EH (cell line): ENCODE data around the gene KAT8.

Experiments used
- DNase-seq: peaks from one replicate; pipeline ENCODE4 v3.0.0-alpha.2; 2015; ENCODE audit warnings: low read depth

Gene KAT8

DNA sequence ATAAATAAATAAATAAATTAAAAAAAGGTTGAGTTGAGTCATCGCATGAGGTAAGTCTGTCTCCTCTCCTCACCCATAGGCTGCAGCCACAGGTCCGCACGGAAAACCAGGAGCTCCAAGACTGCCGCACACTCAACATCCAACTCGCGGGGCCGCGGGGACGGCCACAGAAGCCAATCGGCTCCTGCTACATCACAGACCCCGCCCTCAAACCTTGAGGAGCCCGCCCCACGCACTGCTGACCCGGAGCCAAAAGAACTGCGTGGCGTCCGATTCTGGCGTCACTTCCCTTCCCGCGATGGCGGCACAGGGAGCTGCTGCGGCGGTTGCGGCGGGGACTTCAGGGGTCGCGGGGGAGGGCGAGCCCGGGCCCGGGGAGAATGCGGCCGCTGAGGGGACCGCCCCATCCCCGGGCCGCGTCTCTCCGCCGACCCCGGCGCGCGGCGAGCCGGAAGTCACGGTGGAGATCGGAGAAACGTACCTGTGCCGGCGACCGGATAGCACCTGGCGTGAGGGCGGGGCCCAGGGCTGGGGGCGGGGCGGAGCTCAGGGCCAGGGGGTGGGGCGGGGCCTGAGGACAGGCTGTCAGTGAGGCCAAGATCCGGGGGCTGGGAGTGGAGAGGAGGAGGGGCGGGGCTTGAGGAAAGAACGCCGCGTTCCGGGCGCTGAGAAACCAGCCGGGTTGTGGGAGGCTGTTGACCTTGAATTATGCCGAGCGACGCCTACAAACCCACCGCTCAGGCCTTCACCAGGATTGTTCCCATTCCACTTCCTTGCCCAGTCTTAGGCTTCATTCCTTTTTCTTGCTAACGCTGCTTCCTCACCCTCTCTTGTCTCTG lies at the start of gene KAT8:
TSS of gene KAT8 (plus strand) at position 281 of the 839 bp plus-strand sequence. CDS start at position 299, 18 bp downstream.
- DNase-seq, result peak; percentile 98

DNA sequence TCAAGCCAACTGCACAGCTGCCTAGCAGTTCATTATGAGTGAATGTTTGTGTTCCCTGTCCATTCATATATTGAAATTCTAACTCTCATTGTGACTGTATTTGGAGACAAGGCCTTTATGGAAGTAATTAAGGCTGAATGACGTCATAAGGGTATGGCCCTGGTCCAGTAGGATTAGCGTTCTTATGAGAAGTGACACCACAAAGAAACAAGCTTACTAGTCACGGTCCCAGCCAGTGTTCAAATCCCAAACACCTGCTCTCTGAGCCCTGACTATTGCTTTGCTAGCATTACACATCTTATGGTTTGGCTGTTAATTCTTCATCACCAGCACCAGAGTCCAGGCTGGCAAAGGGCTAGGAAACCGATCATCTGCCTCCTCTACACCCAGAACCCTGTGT lies 45.6 kb upstream of the KAT8 start:
- DNase-seq, result peak; percentile 84

DNA sequence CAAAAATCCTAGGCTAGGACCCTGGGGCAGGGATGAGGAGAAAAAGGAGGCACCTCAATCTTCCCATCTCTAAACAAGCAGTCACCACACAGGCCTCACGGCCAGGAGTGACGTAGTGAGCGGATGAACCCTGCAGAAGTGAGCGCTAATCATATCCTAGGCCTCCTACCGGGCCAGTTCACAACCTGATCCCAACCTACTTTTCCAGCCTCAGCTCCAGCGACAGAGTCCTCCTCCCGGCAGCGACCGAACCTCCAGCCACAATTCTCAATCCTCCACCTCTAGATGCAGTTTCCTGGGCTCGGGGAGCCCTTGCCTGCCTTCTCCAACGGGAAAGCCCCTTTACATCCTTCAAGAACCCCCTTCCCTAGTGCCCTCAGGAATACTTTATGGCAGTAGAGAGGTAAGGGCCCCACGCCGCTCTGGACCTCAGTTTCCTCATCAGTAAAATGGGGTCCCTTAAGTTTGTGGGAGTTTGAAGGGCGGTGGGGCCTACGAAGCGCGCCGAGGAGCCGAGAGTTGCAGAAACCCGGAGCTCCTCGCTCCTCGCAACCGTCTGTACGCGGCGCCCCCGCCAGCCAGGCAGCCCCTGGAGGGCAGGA lies 44.8 kb upstream of the KAT8 start:
- DNase-seq, result peak; percentile 56

GRCh38 chr16:31073142-31073969 lies 44.1 kb upstream of the KAT8 start:
- DNase-seq, result peak; percentile 91

- DNase-seq, result peak; percentile 99
These were observed 43.3 kb upstream of the KAT8 start, which contains the start of the genes ZNF646 and ZNF668 for GRCh38 chr16:31073970-31074813. TSS of gene ZNF646 (plus strand) at chr16:31074422. CDS start at chr16:31076325, 1,903 bp downstream. TSS of gene ZNF668 (minus strand) at chr16:31074240. CDS start at chr16:31064459, 9,781 bp downstream.

DNA sequence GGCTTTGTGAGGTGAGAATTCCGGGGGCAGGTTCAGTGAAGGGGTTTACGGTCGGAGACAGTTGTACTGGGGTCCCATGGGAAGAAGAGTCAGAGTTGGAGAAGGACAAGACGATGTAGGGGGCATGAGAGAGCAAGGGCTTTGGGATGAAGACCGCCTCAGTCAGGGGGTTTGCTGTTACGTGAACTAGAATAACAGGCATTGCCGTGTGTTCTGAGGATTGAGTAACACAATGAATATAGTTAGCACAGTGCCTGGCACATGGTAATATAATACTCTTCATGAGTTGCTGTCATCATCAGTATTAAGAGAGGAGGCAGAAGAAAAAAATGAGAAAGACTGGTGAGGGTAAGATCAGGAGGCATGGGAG lies 42.7 kb upstream of the KAT8 start:
- DNase-seq, result no peak

GRCh38 chr16:31076319-31076718 lies 41.1 kb upstream of the KAT8 start:
- DNase-seq, result no peak

DNA sequence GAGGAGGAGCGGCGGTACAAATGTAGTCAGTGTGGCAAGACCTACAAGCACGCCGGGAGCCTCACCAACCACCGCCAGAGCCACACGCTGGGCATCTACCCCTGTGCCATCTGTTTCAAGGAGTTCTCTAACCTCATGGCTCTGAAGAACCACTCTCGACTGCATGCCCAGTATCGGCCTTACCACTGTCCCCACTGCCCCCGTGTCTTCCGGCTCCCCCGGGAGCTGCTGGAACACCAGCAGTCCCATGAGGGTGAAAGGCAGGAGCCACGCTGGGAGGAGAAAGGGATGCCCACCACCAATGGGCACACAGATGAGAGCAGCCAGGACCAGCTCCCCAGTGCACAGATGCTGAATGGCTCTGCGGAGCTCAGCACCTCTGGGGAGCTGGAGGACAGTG lies 40.4 kb upstream of the KAT8 start:
- DNase-seq, result no peak

- no peak for DNase-seq
These were observed 39.7 kb upstream of the KAT8 start for GRCh38 chr16:31077592-31078396.

DNA sequence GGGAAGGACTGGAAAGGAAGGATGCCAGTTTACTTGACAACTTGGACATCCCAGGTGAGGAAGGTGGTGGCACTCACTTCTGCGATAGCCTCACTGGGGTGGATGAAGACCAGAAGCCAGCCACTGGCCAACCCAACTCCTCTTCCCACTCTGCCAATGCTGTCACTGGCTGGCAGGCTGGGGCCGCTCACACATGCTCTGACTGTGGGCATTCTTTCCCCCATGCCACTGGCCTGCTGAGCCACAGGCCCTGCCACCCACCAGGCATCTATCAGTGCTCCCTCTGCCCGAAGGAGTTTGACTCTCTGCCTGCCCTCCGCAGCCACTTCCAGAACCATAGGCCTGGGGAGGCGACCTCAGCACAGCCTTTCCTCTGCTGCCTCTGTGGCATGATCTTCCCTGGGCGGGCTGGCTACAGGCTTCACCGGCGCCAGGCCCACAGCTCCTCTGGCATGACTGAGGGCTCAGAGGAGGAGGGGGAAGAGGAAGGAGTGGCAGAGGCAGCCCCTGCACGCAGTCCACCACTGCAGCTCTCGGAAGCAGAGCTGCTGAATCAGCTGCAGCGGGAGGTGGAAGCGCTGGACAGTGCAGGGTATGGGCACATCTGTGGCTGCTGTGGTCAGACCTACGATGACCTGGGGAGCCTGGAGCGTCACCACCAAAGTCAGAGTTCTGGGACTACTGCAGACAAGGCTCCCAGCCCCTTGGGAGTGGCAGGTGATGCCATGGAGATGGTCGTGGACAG lies 38.7 kb upstream of the KAT8 start:
- no peak for DNase-seq

DNA sequence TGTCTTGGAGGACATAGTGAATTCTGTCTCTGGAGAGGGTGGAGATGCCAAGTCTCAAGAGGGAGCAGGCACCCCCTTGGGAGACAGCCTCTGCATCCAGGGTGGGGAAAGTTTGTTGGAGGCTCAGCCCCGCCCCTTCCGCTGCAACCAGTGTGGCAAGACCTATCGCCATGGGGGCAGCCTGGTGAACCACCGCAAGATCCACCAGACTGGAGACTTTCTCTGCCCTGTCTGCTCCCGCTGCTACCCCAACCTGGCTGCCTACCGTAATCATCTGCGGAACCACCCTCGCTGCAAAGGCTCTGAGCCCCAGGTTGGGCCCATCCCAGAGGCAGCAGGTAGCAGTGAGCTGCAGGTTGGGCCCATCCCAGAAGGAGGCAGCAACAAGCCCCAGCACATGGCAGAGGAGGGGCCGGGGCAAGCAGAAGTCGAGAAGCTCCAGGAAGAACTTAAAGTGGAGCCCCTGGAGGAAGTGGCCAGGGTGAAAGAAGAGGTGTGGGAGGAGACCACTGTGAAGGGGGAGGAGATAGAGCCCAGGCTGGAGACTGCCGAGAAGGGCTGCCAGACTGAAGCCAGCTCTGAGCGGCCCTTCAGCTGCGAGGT lies 38.0 kb upstream of the KAT8 start:
- DNase-seq, result no peak

DNA sequence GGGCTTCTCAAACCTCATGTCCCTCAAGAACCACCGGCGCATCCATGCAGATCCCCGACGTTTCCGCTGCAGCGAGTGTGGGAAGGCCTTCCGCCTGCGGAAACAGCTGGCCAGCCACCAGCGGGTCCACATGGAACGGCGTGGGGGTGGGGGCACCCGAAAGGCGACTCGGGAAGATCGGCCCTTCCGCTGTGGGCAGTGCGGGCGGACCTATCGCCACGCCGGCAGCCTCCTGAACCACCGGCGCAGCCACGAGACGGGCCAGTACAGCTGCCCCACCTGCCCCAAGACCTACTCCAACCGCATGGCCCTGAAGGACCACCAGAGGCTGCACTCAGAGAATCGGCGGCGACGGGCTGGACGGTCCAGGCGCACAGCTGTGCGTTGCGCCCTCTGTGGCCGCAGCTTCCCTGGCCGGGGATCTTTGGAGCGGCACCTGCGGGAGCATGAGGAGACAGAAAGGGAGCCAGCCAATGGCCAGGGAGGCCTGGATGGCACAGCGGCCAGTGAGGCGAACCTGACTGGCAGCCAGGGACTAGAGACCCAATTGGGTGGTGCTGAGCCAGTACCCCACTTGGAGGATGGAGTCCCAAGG lies 37.3 kb upstream of the KAT8 start:
- DNase-seq, result no peak

DNA sequence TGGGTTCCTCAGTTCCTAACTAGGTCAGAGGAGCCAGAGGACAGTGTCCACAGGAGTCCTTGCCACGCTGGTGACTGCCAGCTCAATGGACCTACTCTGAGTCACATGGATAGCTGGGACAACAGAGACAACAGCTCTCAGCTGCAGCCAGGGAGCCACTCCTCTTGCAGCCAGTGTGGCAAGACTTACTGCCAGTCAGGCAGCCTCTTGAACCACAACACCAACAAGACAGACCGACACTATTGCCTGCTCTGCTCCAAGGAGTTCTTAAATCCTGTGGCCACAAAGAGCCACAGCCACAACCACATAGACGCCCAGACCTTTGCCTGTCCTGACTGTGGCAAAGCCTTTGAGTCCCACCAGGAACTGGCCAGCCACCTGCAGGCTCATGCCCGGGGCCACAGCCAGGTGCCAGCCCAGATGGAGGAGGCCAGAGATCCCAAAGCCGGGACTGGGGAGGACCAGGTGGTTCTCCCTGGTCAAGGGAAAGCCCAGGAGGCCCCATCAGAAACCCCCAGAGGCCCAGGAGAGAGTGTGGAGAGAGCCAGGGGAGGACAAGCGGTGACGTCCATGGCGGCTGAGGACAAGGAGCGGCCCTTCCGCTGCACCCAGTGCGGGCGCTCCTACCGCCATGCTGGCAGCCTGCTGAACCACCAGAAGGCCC lies 36.6 kb upstream of the KAT8 start:
- no peak for DNase-seq

DNA sequence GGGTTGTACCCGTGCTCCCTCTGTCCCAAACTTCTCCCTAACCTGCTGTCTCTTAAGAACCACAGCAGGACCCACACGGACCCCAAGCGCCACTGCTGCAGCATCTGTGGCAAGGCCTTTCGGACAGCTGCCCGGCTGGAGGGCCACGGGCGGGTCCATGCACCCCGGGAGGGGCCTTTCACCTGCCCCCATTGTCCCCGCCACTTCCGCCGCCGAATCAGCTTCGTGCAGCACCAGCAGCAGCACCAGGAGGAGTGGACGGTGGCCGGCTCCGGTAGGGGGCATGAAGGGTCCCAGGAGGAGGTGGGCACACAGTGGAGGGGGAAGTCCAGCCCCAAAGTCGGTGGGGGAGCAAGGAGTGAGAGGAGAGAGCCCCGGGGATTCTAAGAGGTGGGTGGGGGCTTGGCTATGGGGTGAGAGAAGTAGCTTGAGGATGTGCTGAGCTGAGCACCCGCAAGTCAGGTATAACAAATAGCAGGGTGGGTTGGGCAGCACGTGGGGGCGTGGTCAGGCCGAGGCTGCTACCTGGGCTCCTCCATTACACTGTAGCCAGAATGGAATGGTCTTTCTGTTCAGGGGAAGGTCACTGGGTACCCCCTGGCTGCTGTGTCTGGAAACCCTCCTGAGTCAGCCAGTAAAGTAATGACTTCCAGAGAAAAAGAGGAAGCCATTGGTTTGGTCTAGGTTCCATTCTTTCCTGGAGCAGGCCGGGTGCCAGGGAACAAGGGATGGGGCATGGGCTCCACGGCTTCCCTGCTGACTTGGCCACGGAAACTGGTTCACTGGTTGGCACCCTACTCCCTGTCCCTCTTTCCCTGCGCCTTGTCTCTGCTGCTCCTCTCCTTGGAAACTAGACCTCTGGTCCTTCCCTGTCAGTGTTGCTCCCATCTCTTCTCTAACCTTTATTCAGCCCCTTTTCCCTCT lies 35.8 kb upstream of the KAT8 start:
- no peak for DNase-seq

GRCh38 chr16:31082368-31083045 lies 35.0 kb upstream of the KAT8 start:
- no peak for DNase-seq

- DNase-seq, result no peak
These were observed 34.4 kb upstream of the KAT8 start for GRCh38 chr16:31083081-31083480.

DNA sequence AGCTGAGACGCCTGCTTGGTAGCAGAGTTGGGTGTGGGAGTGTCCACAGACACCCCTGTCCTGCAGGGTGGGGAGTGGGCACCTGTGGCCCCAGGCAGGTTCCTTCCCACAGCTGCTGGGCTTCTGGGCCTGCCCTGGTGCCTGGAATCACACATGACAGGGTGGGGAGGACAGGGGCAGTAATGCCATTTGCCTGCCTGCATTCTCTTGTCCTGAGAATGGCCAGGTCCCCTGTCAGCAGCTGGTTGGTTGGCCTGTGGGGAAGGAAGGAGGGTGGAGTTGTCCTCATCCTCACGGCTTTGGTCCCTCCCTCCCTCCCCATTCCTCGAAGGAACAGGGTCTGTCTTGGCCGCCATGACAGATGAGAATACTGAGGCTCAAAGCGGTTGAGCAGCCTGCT lies 33.9 kb upstream of the KAT8 start:
- no peak for DNase-seq
